K562 (cell line): ENCODE results near the gene PCARE. TPM values are rescaled to one million over a fixed set of nuclear protein-coding genes. Genes with fewer than 3 reads are reported as not detected.

Experiments
- ATAC-seq: fragments of 200-7000 bp; cut with Tn5 transposase; 3 replicates; pipeline ENCODE4 v1.9.1; 2020; ENCODE audit warnings: moderate library complexity
- BruUV-seq: library from RNA; stranded (reverse); fragments of 400-500 nt; replicated peaks from 2 replicates; lab custom pipeline; 2021; lab: Mats Ljungman, UMichigan
- CTCF ChIA-PET: fragments of 300-600 bp; formaldehyde crosslinking; extraction: SDS; loops from one replicate; lab custom pipeline; 2021; ENCODE audit warnings: low intra/inter-chr PET ratio; lab: Yijun Ruan, JAX
- POLR2A ChIA-PET: fragments of 300-600, 350-650 bp; sonication (Branson Sonifier 250); formaldehyde crosslinking; extraction: SDS; loops from one replicate; lab custom pipeline; 2021; ENCODE audit warnings: antibody characterized with exemption, inconsistent platforms; lab: Yijun Ruan, JAX
- DNase-seq, 4 experiments: peaks; one replicate each; pipeline versions ENCODE4 v3.0.0 to v3.0.0-alpha.2; 2011 to 2018; ENCODE audit warnings: low spot score in 3 of 4, mixed read lengths in 3 of 4; ENCODE audit errors: extremely low read depth in 1 of 4
- FAIRE-seq: peaks from 2 replicates; lab custom pipeline; 2011; peaks lifted over from hg19 to GRCh38; lab: Jason Lieb, UNC
- H2AFZ ChIP-seq: 2 replicates; pipeline ENCODE4 v1.6.0; 2011; ENCODE audit warnings: low read depth, low read length, control low read depth, inconsistent platforms
- H3K27ac ChIP-seq: fragments of 200-600 bp; 3 replicates; pipeline ENCODE4 v1.8.0; 2011; ENCODE audit warnings: low read depth, mild to moderate bottlenecking, control low read depth, inconsistent platforms, low read length, moderate library complexity, mixed read lengths; ENCODE audit errors: extremely low read depth
- H3K27me3 ChIP-seq, 2 experiments: fragments of 300-600 bp in 1 of 2; 2 replicates in 1 of 2; 3 replicates in 1 of 2; pipeline versions ENCODE4 v1.6.0 to v1.8.0; 2011; ENCODE audit warnings: inconsistent platforms in 2 of 2, low read length in 2 of 2, mild to moderate bottlenecking in 1 of 2, mixed read lengths in 1 of 2, moderate library complexity in 1 of 2; ENCODE audit not compliant: control insufficient read depth in 2 of 2, insufficient read depth in 2 of 2
- H3K36me3 ChIP-seq: fragments of 300-600 bp; 3 replicates; pipeline ENCODE4 v1.8.0; 2011; ENCODE audit warnings: mild to moderate bottlenecking, low read length, inconsistent platforms; ENCODE audit not compliant: control insufficient read depth, insufficient read depth
- H3K4me1 ChIP-seq, 2 experiments: fragments of 200-600 bp in 1 of 2; replicated peaks in 1 of 2; 2 replicates in 1 of 2; 3 replicates in 1 of 2; pipeline versions ENCODE4 v1.5.1 to v1.8.0; 2011; ENCODE audit warnings: inconsistent platforms in 2 of 2, low read length in 2 of 2, mild to moderate bottlenecking in 1 of 2, mixed read lengths in 1 of 2, moderate library complexity in 1 of 2; ENCODE audit not compliant: control insufficient read depth in 2 of 2, insufficient read depth in 2 of 2
- H3K4me2 ChIP-seq: 2 replicates; pipeline ENCODE4 v1.6.1; 2011; ENCODE audit warnings: low read length, control low read depth, inconsistent platforms, mixed read lengths; ENCODE audit not compliant: insufficient read depth
- H3K4me3 ChIP-seq: fragments of 200-600 bp; sonication (generic), shearing (Covaris generic); 2 replicates; pipeline ENCODE4 v1.5.1; 2016; ENCODE audit warnings: control low read depth, inconsistent platforms
- H3K79me2 ChIP-seq: fragments of 200-600 bp; 3 replicates; pipeline ENCODE4 v1.8.0; 2011; ENCODE audit warnings: low read length, inconsistent platforms; ENCODE audit not compliant: control insufficient read depth, insufficient read depth
- H3K9ac ChIP-seq, 2 experiments: 2 replicates each; pipeline versions ENCODE4 v1.6.0 to v1.6.1; 2011; ENCODE audit warnings: low read depth in 2 of 2, low read length in 2 of 2, control low read depth in 1 of 2, inconsistent platforms in 1 of 2, mild to moderate bottlenecking in 1 of 2, mixed read lengths in 1 of 2; ENCODE audit not compliant: insufficient read depth in 1 of 2
- H3K9me1 ChIP-seq: one replicate; pipeline ENCODE4 v1.6.0; 2011; ENCODE audit warnings: inconsistent platforms, mild to moderate bottlenecking, low read length, moderate library complexity; ENCODE audit not compliant: control insufficient read depth, insufficient read depth
- H3K9me3 ChIP-seq: replicated peaks from 2 replicates; pipeline ENCODE4 v1.5.1; 2011; ENCODE audit warnings: low read depth, low read length, inconsistent platforms; ENCODE audit not compliant: control insufficient read depth, insufficient read depth
- H4K20me1 ChIP-seq: replicated peaks from 2 replicates; pipeline ENCODE4 v1.6.1; 2011; ENCODE audit warnings: low read length, inconsistent platforms, mixed read lengths; ENCODE audit not compliant: control insufficient read depth, insufficient read depth
- CBX3 ChIP-seq, 2 experiments: IDR thresholded peaks; 1 replicate in 1 of 2; 2 replicates in 1 of 2; pipeline ENCODE4 v1.6.1; 2012; ENCODE audit warnings: inconsistent platforms in 2 of 2, low read length in 2 of 2, borderline replicate concordance in 1 of 2, control low read depth in 1 of 2
- CREB1 ChIP-seq, 2 experiments: sonication (generic) in 1 of 2; formaldehyde crosslinking in 1 of 2; IDR thresholded peaks; 2 replicates each; pipeline versions ENCODE4 v1.6.1 to v1.8.0; 2012 to 2022; ENCODE audit warnings: inconsistent platforms in 1 of 2, mild to moderate bottlenecking in 1 of 2, missing genetic modification reagents in 1 of 2, moderate library complexity in 1 of 2
- EGR1 ChIP-seq: fragments of 450-650 bp; conservative IDR thresholded peaks from 2 replicates; pipeline ENCODE4 v1.6.1; 2017; ENCODE audit warnings: mild to moderate bottlenecking
- ETS2 ChIP-seq: IDR thresholded peaks from 2 replicates; pipeline ENCODE4 v1.6.1; 2016; ENCODE audit warnings: borderline replicate concordance, missing genetic modification characterization, mild to moderate bottlenecking, moderate library complexity, missing compliant biosample characterization; ENCODE audit not compliant: poor library complexity, severe bottlenecking
- GTF2A2 ChIP-seq: IDR thresholded peaks from 2 replicates; pipeline ENCODE4 v1.6.1; 2016; ENCODE audit warnings: mild to moderate bottlenecking, missing genetic modification characterization, missing compliant biosample characterization
- HDAC6 ChIP-seq: IDR thresholded peaks from 2 replicates; pipeline ENCODE4 v1.6.1; 2012; ENCODE audit warnings: low read depth, mild to moderate bottlenecking, control low read depth, inconsistent platforms, low read length, moderate library complexity
- L3MBTL2 ChIP-seq: fragments of 450-650 bp; IDR thresholded peaks from 2 replicates; pipeline ENCODE4 v1.6.1; 2016; ENCODE audit warnings: mild to moderate bottlenecking, moderate library complexity
- NUFIP1 ChIP-seq: fragments of 450-650 bp; IDR thresholded peaks from 2 replicates; pipeline ENCODE4 v1.6.1; 2018; ENCODE audit not compliant: partially characterized antibody
- PHF8 ChIP-seq: fragments of 200-600 bp; sonication (generic); IDR thresholded peaks from 2 replicates; pipeline ENCODE4 v1.6.1; 2012; ENCODE audit warnings: mixed run types, mild to moderate bottlenecking, inconsistent platforms, low read length, moderate library complexity, borderline replicate concordance
- POLR2B ChIP-seq: fragments of 450-650 bp; IDR thresholded peaks from 2 replicates; pipeline ENCODE4 v1.6.1; 2018; ENCODE audit warnings: low read depth; ENCODE audit not compliant: partially characterized antibody
- ZNF76 ChIP-seq: fragments of 250-450 bp; sonication (Bioruptor Pico); IDR thresholded peaks from 2 replicates; pipeline ENCODE4 v1.4.0; 2020; ENCODE audit warnings: mild to moderate bottlenecking, moderate library complexity, borderline replicate concordance
- WGBS: fragments of 100-300 bp; shearing (Covaris generic); methylation state at CpG from one replicate; pipeline ENCODE4 v1.1.6; 2016; ENCODE audit warnings: low coverage, mixed read lengths; ENCODE audit not compliant: insufficient coverage; ENCODE audit errors: missing lambda C conversion rate; 5-methylcytosine and 5-hydroxymethylcytosine counted together
- in situ Hi-C: fragments of 300-500 bp; cut with MboI; formaldehyde crosslinking; loops from 4 replicates; pipeline ENCODE4 v1.15.0; 2018; ENCODE audit warnings: inconsistent platforms, mixed read lengths
- intact Hi-C: fragments of 100-400 bp; cut with micrococcal nuclease; formaldehyde crosslinking; loops from 2 replicates; pipeline ENCODE4 v1.14.2; 2022
- polyA plus RNA-seq, 8 experiments: library from polyadenylated mRNA; depleted of rRNA in 4 of 8; stranded (reverse) in 5 of 8; unstranded in 3 of 8; fragments of >200 nt; fragmentation: Nextera tagmentation in 2 of 8; fragmentation: Illumina TruSeq in 1 of 8; extraction: Ambion mirVana in 2 of 8; extraction: Trizol in 1 of 8; gene quantifications; 2 replicates each; pipeline versions ENCODE4 v1.2.1 to v1.2.3, GENCODE V29; 2011 to 2014; ENCODE audit warnings: inconsistent platforms in 1 of 8, missing spikeins in 1 of 8
- total RNA-seq, 7 experiments: library from RNA; depleted of rRNA in 6 of 7; stranded (reverse); fragments of >200 nt in 6 of 7; fragmentation: Illumina TruSeq in 2 of 7; extraction: Trizol in 2 of 7; gene quantifications; 2 replicates each; pipeline versions ENCODE4 v1.2.1 to v1.2.3, GENCODE V29; 2011 to 2021; ENCODE audit warnings: low replicate concordance in 1 of 7
- TF ChIP-seq, protein P1 (sequence below): fragments of 450-650 bp; formaldehyde crosslinking; conservative IDR thresholded peaks from 2 replicates; pipeline ENCODE4 v1.4.0; 2022; ENCODE audit warnings: mild to moderate bottlenecking, missing genetic modification characterization
- TF ChIP-seq, protein P2 (sequence below), 2 experiments: fragments of 450-650 bp in 1 of 2; sonication (generic) in 1 of 2; formaldehyde crosslinking in 1 of 2; IDR thresholded peaks in 1 of 2; conservative IDR thresholded peaks in 1 of 2; 2 replicates each; pipeline versions ENCODE4 v1.6.1 to v1.8.1; 2016 to 2023; ENCODE audit warnings: mild to moderate bottlenecking in 2 of 2, moderate library complexity in 2 of 2, inconsistent platforms in 1 of 2, missing genetic modification reagents in 1 of 2

PCARE gene
- total and polyA plus RNA-seq, 9 of the 15 experiments (the other 6 are each of a cell fraction or from before 2014, with no cell fraction given): not detected

GRCh38 chr2:29070526-29070925 is 3.8 kb downstream of the PCARE start:
- CTCF ChIA-PET: no interaction called here
- H3K36me3 ChIP-seq: no peaks in the 10 kb centered on the region
- POLR2A ChIA-PET: interaction anchor here (0.5 kb wide), 1 partner anchor 100 kb away, joined by 3 read pairs; no protein-coding TSS in a partner anchor
- in situ Hi-C loops (no loop called here), intact Hi-C loops (loop anchor here (10.0 kb wide), 1 partner anchor 124 kb away; no protein-coding TSS in a partner anchor)
- H3K27me3 ChIP-seq: peaks cover 5 to 65% of the 10 kb centered on the region in 2 experiments; a peak in 4 of 5 replicates
- ATAC-seq (no peak), FAIRE-seq (no peak), DNase-seq (no peak)
- 0% methylated on average over 12 of the region's 12 CpGs for WGBS
- no peak overlapping the region for H2AFZ ChIP-seq
- no peak overlapping the region for H3K4me2 ChIP-seq
- no peak overlapping the region for H3K9ac ChIP-seq
- H3K9me1 ChIP-seq: no peaks in the 10 kb centered on the region
- no TSS peak for BruUV-seq
- H3K79me2 ChIP-seq: no peaks in the 10 kb centered on the region
- no peaks in the 10 kb centered on the region for H4K20me1 ChIP-seq
- no peaks in the 10 kb centered on the region for H3K4me1 ChIP-seq
- no peak overlapping the region for H3K27ac ChIP-seq
- H3K4me3 ChIP-seq: no peak overlapping the region
- no peaks in the 10 kb centered on the region for H3K9me3 ChIP-seq
- no peak for TF ChIP-seq ETS2 (tag)
- TF ChIP-seq ZNF76: no peak
- no peak for TF ChIP-seq CBX3 (IDR thresholded peaks at IDR 0.05; ENCODE audit: borderline replicate concordance in 1 of 2, low read length in 2 of 2)
- no peak for TF ChIP-seq NUFIP1
- no peak for TF ChIP-seq HDAC6
- TF ChIP-seq L3MBTL2: no peak
- TF ChIP-seq, protein P1, sequence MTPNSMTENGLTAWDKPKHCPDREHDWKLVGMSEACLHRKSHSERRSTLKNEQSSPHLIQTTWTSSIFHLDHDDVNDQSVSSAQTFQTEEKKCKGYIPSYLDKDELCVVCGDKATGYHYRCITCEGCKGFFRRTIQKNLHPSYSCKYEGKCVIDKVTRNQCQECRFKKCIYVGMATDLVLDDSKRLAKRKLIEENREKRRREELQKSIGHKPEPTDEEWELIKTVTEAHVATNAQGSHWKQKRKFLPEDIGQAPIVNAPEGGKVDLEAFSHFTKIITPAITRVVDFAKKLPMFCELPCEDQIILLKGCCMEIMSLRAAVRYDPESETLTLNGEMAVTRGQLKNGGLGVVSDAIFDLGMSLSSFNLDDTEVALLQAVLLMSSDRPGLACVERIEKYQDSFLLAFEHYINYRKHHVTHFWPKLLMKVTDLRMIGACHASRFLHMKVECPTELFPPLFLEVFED: no peak
- no peak for TF ChIP-seq POLR2B
- no peak for TF ChIP-seq PHF8
- TF ChIP-seq, protein P2, sequence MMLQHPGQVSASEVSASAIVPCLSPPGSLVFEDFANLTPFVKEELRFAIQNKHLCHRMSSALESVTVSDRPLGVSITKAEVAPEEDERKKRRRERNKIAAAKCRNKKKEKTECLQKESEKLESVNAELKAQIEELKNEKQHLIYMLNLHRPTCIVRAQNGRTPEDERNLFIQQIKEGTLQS (IDR thresholded peaks at IDR 0.05): no peak
- TF ChIP-seq, protein P2 (CRISPR knock-in tag; conservative IDR thresholded peaks at IDR 0.05): no peak
- no peak for TF ChIP-seq EGR1
- TF ChIP-seq CREB1 (IDR thresholded peaks at IDR 0.05): no peak
- no peak for TF ChIP-seq CREB1 (CRISPR knock-in tag; IDR thresholded peaks at IDR 0.05)
- TF ChIP-seq GTF2A2 (tag): no peak
